Upper lobe of left lung (tissue), 6 donors: Measurements from ENCODE around the gene NHERF1. TPM values are rescaled to one million over a fixed set of nuclear protein-coding genes. Genes with fewer than 3 reads are reported as not detected.
A peak's percentile ranks its signal among the peaks of the same experiment; 100 is the strongest.

Source experiments
- ATAC-seq, 2 donors: fragments of 200-7000 bp; cut with Tn5 transposase; one replicate each; pipeline ENCODE4 v1.9.1; 2022; ENCODE audit warnings: mild to moderate bottlenecking in 2 of 2, moderate library complexity in 2 of 2; ENCODE audit not compliant: low FRiP score in 2 of 2
- DNase-seq, 2 donors: peaks; one replicate each; pipeline ENCODE4 v3.0.0-alpha.2; 2019 to 2020
- H3K27ac ChIP-seq, 4 donors: fragments of 200-600 bp; sonication (generic); one replicate each; pipeline ENCODE4 v1.5.1; 2016 to 2019
- H3K27me3 ChIP-seq, 4 donors: fragments of 200-600 bp; sonication (generic); one replicate each; pipeline ENCODE4 v1.5.1; 2017 to 2019
- H3K36me3 ChIP-seq, 4 donors: fragments of 200-600 bp; sonication (generic); one replicate each; pipeline ENCODE4 v1.5.1; 2016 to 2019
- H3K4me1 ChIP-seq, 4 donors: fragments of 200-600 bp; sonication (generic); one replicate each; pipeline ENCODE4 v1.5.1; 2018 to 2019
- H3K4me3 ChIP-seq, 4 donors: fragments of 200-600 bp; sonication (generic); one replicate each; pipeline ENCODE4 v1.5.1; 2017 to 2019; ENCODE audit warnings: mild to moderate bottlenecking in 2 of 4, moderate library complexity in 1 of 4
- H3K9me3 ChIP-seq, 4 donors: fragments of 200-600 bp; sonication (generic); one replicate each; pipeline ENCODE4 v1.5.1; 2018 to 2019
- EP300 ChIP-seq, 4 donors: sonication (generic); formaldehyde crosslinking; IDR thresholded peaks; one replicate each; pipeline ENCODE4 v1.5.1; 2017; ENCODE audit warnings: antibody characterized with exemption in 4 of 4, control low read depth in 2 of 4
- POLR2A ChIP-seq, 4 donors: fragments of 450-650 bp; IDR thresholded peaks; one replicate each; pipeline ENCODE4 v1.5.1; 2016 to 2017; ENCODE audit warnings: antibody characterized with exemption in 4 of 4, mild to moderate bottlenecking in 2 of 4
- POLR2AphosphoS5 ChIP-seq, 2 donors: sonication (generic); formaldehyde crosslinking; IDR thresholded peaks; one replicate each; pipeline ENCODE4 v1.5.1; 2017; ENCODE audit warnings: antibody characterized with exemption in 2 of 2
- WGBS, 2 donors: methylation state at CpG; one replicate each; pipeline ENCODE4 v1.1.5; 2017 to 2018; 5-methylcytosine and 5-hydroxymethylcytosine counted together
- total RNA-seq, 6 donors: library from RNA; depleted of rRNA in 4 of 6; stranded (reverse); fragments of >200 nt in 4 of 6; gene quantifications; one replicate each; pipeline versions ENCODE4 v1.1.0 to v1.2.1, GENCODE V29; 2016 to 2021
- TF ChIP-seq, protein P1 (sequence below), 6 experiments: fragments of 450-650 bp in 4 of 6; fragments of 200-600 bp in 2 of 6; sonication (generic) in 2 of 6; IDR thresholded peaks; one replicate each; pipeline ENCODE4 v1.5.1; 2016 to 2019; ENCODE audit warnings: antibody characterized with exemption in 6 of 6
- donor health status: DM: no; HTN: no; CAD: no; lungs with moderate emphysema.
- donor health status: DM: no; HTN: yes; CAD: no; lungs with severe emphysema.

NHERF1 gene
- total RNA-seq, 6 donors from 2014 or later, result 21.6 to 49.4 (median 34.8) TPM

DNA sequence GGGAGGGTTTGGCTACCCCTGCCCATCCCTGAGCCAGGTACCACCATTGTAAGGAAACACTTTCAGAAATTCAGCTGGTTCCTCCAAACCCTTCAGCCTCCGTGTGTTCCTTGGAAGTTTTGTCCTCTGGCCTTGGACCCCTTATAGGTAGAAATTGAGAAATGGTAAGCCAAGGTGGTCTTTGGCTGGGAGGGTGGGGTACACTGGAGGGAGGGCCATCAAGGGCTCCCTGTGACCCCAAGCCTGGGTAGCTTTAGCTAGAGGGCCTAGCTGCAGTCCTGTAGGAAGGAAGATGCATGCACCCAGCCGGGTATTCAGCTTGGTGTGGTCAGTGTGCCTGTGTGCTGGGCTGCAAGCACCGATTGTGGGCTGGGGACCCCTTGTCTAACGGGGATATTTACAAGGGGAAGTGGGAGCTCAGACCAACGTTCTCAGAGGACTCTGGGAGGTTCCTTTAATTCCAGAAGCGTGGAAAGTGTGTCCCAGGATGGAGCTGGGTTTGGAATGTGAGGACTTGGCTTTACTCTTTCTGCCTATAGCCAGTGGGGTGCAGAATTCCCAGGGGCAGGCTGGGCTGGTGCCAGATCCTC, 20.9 kb downstream of the NHERF1 start:
- 73 to 82% methylated on average over 6 of the region's 6 CpGs for WGBS, 2 donors
- no peak for ATAC-seq

DNA sequence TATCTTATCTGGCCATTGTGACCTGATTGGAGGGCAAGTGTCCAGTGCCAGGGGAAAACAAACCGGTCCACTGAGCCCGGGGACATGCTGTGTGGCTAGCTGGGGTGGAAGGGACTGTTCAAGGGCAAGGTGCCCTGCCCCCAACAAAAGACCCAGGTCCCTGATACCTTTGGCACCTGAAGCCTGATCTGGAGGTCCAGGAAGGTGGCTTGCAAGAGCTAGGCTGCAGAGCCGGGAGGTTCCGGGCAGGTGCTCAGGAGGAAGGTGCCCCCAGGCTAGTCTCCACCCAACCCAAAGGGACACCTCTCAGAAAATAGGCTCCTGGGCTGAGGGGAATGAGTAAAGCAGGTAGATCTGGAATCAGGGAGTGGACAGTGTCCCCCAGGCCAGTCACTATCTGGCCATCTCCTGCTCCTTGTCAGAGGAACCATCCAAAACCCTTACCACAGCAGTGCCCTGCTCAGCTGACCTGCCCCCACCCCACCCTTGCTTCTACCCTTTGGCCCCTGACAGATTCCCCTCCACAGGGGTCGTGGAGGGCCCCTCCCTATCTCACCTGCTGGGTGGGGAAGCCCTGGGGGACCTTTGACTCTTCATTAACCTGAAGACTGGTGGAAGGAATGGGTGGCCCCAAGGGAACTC, 21.5 kb downstream of the NHERF1 start:
- peaks cover 0 to 15% (median 7%) of the 10 kb centered on the region in 4 donors for H3K4me1 ChIP-seq
- H3K36me3 ChIP-seq, result peaks cover 14 to 59% (median 46%) of the 10 kb centered on the region in 4 donors
- ATAC-seq (no peak), DNase-seq (no peak)
- WGBS, 2 donors, result 78 to 80% methylated on average over 4 to 5 of the region's 5 CpGs
- H3K27me3 ChIP-seq, result no peaks in the 10 kb centered on the region
- H3K9me3 ChIP-seq, result no peaks in the 10 kb centered on the region
- H3K27ac ChIP-seq, result peak overlapping the region in 1 of 4 donors; percentile 3
- H3K4me3 ChIP-seq, result no peak overlapping the region
- no peak for TF ChIP-seq EP300 (IDR thresholded peaks at IDR 0.05)
- TF ChIP-seq, protein P1, sequence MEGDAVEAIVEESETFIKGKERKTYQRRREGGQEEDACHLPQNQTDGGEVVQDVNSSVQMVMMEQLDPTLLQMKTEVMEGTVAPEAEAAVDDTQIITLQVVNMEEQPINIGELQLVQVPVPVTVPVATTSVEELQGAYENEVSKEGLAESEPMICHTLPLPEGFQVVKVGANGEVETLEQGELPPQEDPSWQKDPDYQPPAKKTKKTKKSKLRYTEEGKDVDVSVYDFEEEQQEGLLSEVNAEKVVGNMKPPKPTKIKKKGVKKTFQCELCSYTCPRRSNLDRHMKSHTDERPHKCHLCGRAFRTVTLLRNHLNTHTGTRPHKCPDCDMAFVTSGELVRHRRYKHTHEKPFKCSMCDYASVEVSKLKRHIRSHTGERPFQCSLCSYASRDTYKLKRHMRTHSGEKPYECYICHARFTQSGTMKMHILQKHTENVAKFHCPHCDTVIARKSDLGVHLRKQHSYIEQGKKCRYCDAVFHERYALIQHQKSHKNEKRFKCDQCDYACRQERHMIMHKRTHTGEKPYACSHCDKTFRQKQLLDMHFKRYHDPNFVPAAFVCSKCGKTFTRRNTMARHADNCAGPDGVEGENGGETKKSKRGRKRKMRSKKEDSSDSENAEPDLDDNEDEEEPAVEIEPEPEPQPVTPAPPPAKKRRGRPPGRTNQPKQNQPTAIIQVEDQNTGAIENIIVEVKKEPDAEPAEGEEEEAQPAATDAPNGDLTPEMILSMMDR (IDR thresholded peaks at IDR 0.05), result no peak
- no peak for TF ChIP-seq POLR2AphosphoS5 (IDR thresholded peaks at IDR 0.05)
- TF ChIP-seq POLR2A (IDR thresholded peaks at IDR 0.05), result no peak

More for the DNA sequence above, 20.9 kb downstream of the NHERF1 start:
- Histone ChIP-seq H3K27ac (no peak overlapping the region), H3K27me3 (no peaks in the 10 kb centered on the region), H3K36me3 (peaks cover 14 to 63% (median 48%) of the 10 kb centered on the region in 4 donors), H3K9me3 (no peaks in the 10 kb centered on the region), H3K4me3 (no peak overlapping the region), H3K4me1 (peaks cover 0 to 9% (median 3%) of the 10 kb centered on the region in 4 donors)
- TF ChIP-seq POLR2A (IDR thresholded peaks at IDR 0.05) (no peak), EP300 (IDR thresholded peaks at IDR 0.05) (no peak), POLR2AphosphoS5 (IDR thresholded peaks at IDR 0.05) (no peak)
- TF ChIP-seq, protein P1 (IDR thresholded peaks at IDR 0.05), result no peak
- DNase-seq, result no peak

DNA sequence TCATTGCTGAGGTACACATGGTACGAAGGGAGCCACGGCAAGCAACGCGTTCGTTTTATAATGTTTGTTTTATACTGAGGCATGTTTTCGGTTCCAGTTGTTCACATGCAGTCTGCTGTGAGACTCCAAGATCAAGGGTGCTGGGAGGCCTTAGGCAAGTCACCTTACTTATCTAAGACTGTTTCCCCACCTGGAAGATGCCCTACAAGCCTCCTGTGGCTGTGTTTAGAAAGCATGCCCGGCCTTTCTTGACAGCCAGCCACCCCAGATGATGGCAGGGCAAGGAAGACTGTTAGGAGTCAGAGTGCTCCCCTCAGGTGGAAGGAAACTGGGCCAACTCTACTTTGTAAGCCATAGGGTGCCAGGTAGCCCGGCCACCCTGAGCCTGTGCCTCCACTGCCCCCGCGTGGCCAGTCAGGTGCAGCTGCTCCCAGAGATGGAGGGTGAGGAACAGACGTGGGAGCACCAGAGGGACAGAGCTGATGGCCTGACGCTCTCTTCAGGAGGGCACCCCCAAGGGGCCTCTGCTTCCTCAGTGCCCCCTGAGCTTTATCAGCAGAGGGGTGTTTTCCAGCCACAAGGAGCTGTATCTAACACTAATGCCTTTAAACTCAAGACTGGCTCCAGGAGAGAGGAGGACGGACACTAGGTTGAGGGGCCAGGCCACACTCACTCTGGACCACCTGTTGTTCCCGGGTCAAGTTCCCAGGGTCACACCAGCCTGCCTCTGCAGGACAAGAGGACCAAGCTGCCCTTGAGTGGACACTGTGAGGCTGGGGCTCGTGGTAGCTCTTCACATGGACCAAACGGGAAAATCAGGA, 22.3 kb downstream of the NHERF1 start:
- no peak for TF ChIP-seq POLR2AphosphoS5 (IDR thresholded peaks at IDR 0.05)
- TF ChIP-seq, protein P1 (IDR thresholded peaks at IDR 0.05), result peak; percentile 65 to 87 (median 81)
- peak; percentile 83 to 89 for DNase-seq
- 60% methylated on average over 15 of the region's 16 CpGs; no CpG with 5 or more reads in 1 of the 2 donors for WGBS, 2 donors
- no peak overlapping the region for H3K4me3 ChIP-seq
- ATAC-seq, result peak; percentile 76 to 84
- peaks cover 5 to 23% (median 14%) of the 10 kb centered on the region in 4 donors for H3K4me1 ChIP-seq
- peaks cover 14 to 59% (median 43%) of the 10 kb centered on the region in 4 donors for H3K36me3 ChIP-seq
- H3K9me3 ChIP-seq, result no peaks in the 10 kb centered on the region
- H3K27ac ChIP-seq, result peak overlapping the region in 1 of 4 donors; percentile 3
- H3K27me3 ChIP-seq, result no peaks in the 10 kb centered on the region

DNA sequence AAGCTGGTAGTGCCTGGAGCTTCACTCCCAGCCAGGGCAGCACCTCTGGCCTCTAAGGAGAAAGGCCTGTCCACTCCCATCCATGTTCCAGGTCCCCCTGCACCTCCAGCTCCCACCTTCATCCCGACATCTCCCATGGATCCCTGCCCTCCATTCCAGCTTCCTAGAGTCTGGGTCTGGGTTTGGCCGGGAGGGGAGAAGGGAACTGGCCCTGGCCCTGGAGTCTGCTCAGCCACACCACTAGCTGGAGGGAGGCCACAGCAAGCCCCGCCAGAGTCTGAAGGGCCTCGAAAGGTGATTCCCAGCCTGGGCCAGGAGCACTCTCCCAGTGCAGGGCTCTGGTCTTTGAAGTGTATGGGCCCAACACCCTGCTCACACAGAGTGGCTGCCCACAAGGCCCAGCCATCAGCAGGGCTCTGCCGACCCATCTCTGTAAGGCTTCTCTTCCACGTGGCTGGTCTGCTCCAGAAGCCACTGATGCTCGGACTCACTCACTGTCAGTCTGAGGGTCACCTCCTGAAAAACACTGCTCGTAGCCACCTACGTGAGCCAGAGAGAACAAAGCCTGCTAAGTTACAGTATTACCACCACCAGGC, 23.0 kb downstream of the NHERF1 start:
- WGBS, 2 donors, result 85 to 92% methylated on average over 6 to 7 of the region's 9 CpGs
- ATAC-seq, result no peak
- Histone ChIP-seq H3K27me3 (no peaks in the 10 kb centered on the region), H3K9me3 (no peaks in the 10 kb centered on the region), H3K27ac (no peak overlapping the region), H3K4me1 (peaks cover 5 to 26% (median 15%) of the 10 kb centered on the region in 4 donors), H3K4me3 (no peak overlapping the region), H3K36me3 (peaks cover 14 to 59% (median 43%) of the 10 kb centered on the region in 4 donors)
- TF ChIP-seq POLR2A (IDR thresholded peaks at IDR 0.05) (no peak), EP300 (IDR thresholded peaks at IDR 0.05) (no peak), POLR2AphosphoS5 (IDR thresholded peaks at IDR 0.05) (no peak)
- TF ChIP-seq, protein P1 (IDR thresholded peaks at IDR 0.05), result no peak
- no peak for DNase-seq
